ENCODE results near the gene IRF2. TPM values are rescaled to one million over a fixed set of nuclear protein-coding genes. Genes with fewer than 3 reads are reported as not detected.

The IRF2 gene
- total and polyA plus RNA-seq, 2 of the 8 experiments (the other 6 are each of a cell fraction or from before 2014, with no cell fraction given) = 13.8 to 17.0 TPM

- POLR2A ChIA-PET (ENCODE audit: partially characterized antibody) = no interaction called here
Observed at GRCh38 chr4:184395451-184395917, 78.9 kb downstream of the IRF2 start.

More at GRCh38 chr4:184395451-184395917, 78.9 kb downstream of the IRF2 start:
- no peak overlapping the region for H2BK5ac ChIP-seq (ENCODE audit: low read depth, low read length)
- no peaks in the 10 kb centered on the region for H3K79me2 ChIP-seq (ENCODE audit: control insufficient read depth in 1 of 2, insufficient read depth in 2 of 2, low read length in 2 of 2)
- no peak overlapping the region for H2AFZ ChIP-seq (ENCODE audit: low read length)
- H3K4ac ChIP-seq (replicated peaks; ENCODE audit: insufficient read length, low read depth, low read length) = no peak overlapping the region
- DNase-seq (ENCODE audit: low read depth in 1 of 2, low spot score in 2 of 2) (no peak), FAIRE-seq (no peak)
- H2AK5ac ChIP-seq (ENCODE audit: low read depth, low read length) = no peak overlapping the region
- peaks cover 0 to 30% (median 8%) of the 10 kb centered on the region in 4 experiments; a peak in 4 of 8 replicates for H3K36me3 ChIP-seq (ENCODE audit: control insufficient read depth in 2 of 4, insufficient read depth in 4 of 4, low read length in 3 of 4)
- H2BK12ac ChIP-seq (ENCODE audit: low read depth, low read length) = no peak overlapping the region
- no peaks in the 10 kb centered on the region; the same call in 1 of the 2 replicates for H3K79me1 ChIP-seq (ENCODE audit: low read depth, low read length)
- H2BK20ac ChIP-seq (ENCODE audit: low read length) = no peak overlapping the region
- H3K14ac ChIP-seq (ENCODE audit: insufficient read length) = no peak overlapping the region
- H3K18ac ChIP-seq (ENCODE audit: extremely low read depth, low read length) = no peak overlapping the region
- H3K9ac ChIP-seq (replicated peaks in 1 of 4; ENCODE audit: extremely low read depth in 1 of 4, low read depth in 3 of 4, low read length in 3 of 4) = no peak overlapping the region
- H2BK15ac ChIP-seq (ENCODE audit: low read length) = no peak overlapping the region; the same call in 1 of the 2 replicates
- H3K4me2 ChIP-seq (ENCODE audit: insufficient read depth in 1 of 2, low read depth in 2 of 2, low read length in 2 of 2) = no peak overlapping the region
- H4K8ac ChIP-seq (ENCODE audit: extremely low read depth, insufficient read depth, low read length) = no peak overlapping the region
- H3K4me3 ChIP-seq (ENCODE audit: extremely low read depth in 1 of 4, insufficient read depth in 2 of 4, low read depth in 3 of 4, low read length in 4 of 4) = no peak overlapping the region
- TF ChIP-seq RBBP5 (IDR thresholded peaks at IDR 0.05; ENCODE audit: borderline replicate concordance, low read depth, low read length) (no peak), SP2 (IDR thresholded peaks at IDR 0.05; ENCODE audit: low read length) (no peak), TCF12 (IDR thresholded peaks at IDR 0.05; ENCODE audit: low read depth, low read length) (no peak), JUND (IDR thresholded peaks at IDR 0.05; ENCODE audit: low read length) (no peak)
- no peak overlapping the region for H3K27ac ChIP-seq (ENCODE audit: low read depth, low read length)
- H4K5ac ChIP-seq (ENCODE audit: insufficient read length, low read depth, low read length) = no peak overlapping the region
- CTCF ChIA-PET (ENCODE audit: partially characterized antibody) = no interaction called here
- H4K20me1 ChIP-seq (replicated peaks in 1 of 2; ENCODE audit: control insufficient read depth in 1 of 2, insufficient read depth in 2 of 2, low read length in 2 of 2) = no peaks in the 10 kb centered on the region
- no peak overlapping the region for H4K91ac ChIP-seq (replicated peaks; ENCODE audit: insufficient read length, low read length)
- no peaks in the 10 kb centered on the region; a peak in 1 of 4 replicates for H3K9me3 ChIP-seq (ENCODE audit: insufficient read depth in 2 of 2, low read depth in 1 of 2, low read length in 1 of 2)
- WGBS, 2 experiments (ENCODE audit: extremely low coverage in 1 of 2, insufficient coverage in 1 of 2, insufficient read length in 1 of 2, insufficient replicate concordance in 2 of 2, low coverage in 1 of 2, low lambda C conversion rate in 2 of 2, missing lambda C conversion rate in 1 of 2) = 91% methylated on average over 7 of the region's 7 CpGs; no CpG with 5 or more reads in 1 of the 2 experiments
- H3K27me3 ChIP-seq (replicated peaks in 1 of 4; ENCODE audit: control insufficient read depth in 3 of 4, extremely low read depth in 1 of 4, insufficient read depth in 3 of 4, low read length in 3 of 4) = no peaks in the 10 kb centered on the region
- H3K23me2 ChIP-seq (ENCODE audit: low read depth, low read length) = no peaks in the 10 kb centered on the region
- H3K23ac ChIP-seq (ENCODE audit: insufficient read length) = no peak overlapping the region
- peaks cover under 1 to 6% (median 4%) of the 10 kb centered on the region in 4 experiments; a peak in 6 of 7 replicates for H3K4me1 ChIP-seq (replicated peaks in 1 of 4; ENCODE audit: control insufficient read depth in 3 of 4, insufficient read depth in 4 of 4, low read length in 3 of 4)
- H3K56ac ChIP-seq (replicated peaks; ENCODE audit: insufficient read length, low read depth, low read length) = no peak overlapping the region
- no peak overlapping the region for H2BK120ac ChIP-seq (replicated peaks; ENCODE audit: low read depth, low read length)
